Stimulated activated CD4-positive, alpha-beta T cell treated with anti-CD3 and anti-CD28 coated beads, TNF-alpha, amount 100 ng/mL, for 4 hours (primary cell): ENCODE data around the gene AKR1C3.
"Not testable (repeated sequence)": the region's sequence is repeated elsewhere in the genome, so short reads cannot be mapped to it uniquely, and the experiment has no call there.

ENCODE experiments used
- DNase-seq, 3 experiments: peaks; one replicate each; pipeline ENCODE4 v3.0.0-alpha.2; 2020; ENCODE audit warnings: low read depth in 3 of 3

The AKR1C3 gene

DNA sequence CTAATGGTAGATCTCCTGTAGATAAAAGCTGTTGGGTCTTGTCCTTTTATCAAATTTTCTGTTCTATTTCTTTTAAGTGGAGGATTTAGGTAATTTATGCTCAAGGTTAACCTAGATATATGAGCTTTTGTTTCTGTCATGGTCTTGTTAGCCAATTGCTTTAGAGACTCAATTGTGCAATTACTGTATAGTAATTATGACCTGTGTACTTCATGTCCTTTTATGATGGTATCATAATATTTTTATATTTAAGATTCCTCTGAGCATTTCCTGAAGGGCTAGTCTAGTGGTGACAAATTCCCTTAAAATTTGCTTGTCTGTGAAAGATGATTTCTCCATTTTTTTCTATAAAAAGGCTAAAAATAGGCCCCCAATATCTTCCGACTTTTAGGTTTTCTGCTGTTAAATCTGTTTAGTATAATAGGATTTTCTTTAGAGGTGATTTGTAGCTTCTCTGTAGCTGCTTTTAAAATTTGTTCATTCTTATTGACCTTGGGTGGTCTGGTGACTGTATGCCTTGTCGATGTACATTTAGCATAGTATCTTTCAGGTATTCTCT is 5.4 kb upstream of the AKR1C3 start:
- no peak for DNase-seq

DNA sequence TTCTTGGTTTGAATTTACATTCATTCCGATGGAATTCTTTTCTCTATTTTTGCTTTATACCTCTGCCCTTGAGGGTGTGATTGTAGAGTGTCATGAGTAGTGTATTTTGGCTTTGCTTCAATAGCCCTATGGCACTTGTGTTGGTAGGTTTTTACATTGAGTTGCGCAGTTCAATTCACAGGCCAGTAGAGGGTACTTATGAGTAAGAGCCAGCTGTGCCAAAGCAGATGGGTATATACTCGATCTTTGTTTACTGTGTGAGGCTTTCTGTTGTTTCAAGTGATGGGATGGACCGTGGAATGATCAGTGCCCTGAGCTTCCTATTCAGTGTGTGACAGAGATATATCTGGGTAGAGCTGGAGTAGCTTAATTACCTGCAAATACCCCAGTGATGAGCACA is 4.3 kb upstream of the AKR1C3 start:
- no peak for DNase-seq

DNA sequence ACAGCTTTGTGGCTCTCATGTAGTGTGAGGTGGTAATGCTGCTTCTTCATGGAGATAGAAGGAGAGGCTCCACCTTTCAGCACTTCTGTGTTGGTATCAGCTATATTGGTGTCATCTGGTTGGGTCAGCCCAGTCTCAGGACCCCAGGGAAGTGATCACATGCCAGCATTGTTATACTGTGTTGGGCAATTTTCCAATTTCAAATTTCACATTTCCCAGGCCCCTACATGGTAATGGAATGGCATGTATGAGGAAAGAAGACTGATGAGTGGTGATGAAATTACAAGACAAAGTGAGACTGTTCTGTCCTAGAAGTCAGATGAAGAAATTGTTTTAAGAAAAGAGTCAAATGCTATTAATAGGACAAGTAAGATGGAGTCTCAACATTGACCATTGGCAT is 3.7 kb upstream of the AKR1C3 start:
- DNase-seq, result no peak

DNA sequence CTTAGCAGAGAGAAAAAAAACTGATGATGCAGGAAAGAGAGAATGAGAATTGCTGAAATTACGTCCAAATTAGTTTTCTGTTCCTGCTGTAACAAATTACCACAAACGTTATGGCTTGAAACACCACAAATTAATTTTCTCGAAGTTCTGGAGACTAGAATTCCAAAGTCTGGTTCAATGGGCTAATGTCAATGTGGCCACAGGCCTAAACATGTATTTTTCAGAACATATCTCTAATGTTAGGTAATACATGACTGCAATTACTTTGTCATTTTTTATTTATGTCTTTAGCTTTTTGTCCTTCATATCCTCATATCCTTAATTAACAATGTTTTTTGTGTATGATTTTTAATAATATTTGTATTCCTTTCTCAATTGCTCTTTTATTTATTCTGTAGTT is 3.0 kb upstream of the AKR1C3 start:
- no peak for DNase-seq

DNA sequence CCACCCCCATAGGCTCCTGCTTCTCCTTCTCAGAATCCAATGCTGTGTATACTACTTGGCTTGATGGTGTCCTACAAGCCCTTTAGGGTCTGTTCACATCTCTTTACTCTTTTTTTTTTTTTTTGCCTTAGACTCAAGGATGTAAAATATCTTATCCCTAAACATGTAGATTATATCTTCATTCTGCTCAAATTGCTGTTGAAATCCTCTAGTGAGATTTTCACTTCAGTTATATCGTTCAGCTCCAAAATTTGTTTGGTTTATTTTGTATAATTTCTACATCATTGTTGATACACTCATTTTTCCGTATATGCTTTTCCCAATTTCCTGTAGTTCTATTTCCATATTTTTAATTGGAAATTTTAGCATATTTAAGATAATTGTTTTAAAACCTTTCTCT is 1.8 kb upstream of the AKR1C3 start:
- no peak for DNase-seq

DNA sequence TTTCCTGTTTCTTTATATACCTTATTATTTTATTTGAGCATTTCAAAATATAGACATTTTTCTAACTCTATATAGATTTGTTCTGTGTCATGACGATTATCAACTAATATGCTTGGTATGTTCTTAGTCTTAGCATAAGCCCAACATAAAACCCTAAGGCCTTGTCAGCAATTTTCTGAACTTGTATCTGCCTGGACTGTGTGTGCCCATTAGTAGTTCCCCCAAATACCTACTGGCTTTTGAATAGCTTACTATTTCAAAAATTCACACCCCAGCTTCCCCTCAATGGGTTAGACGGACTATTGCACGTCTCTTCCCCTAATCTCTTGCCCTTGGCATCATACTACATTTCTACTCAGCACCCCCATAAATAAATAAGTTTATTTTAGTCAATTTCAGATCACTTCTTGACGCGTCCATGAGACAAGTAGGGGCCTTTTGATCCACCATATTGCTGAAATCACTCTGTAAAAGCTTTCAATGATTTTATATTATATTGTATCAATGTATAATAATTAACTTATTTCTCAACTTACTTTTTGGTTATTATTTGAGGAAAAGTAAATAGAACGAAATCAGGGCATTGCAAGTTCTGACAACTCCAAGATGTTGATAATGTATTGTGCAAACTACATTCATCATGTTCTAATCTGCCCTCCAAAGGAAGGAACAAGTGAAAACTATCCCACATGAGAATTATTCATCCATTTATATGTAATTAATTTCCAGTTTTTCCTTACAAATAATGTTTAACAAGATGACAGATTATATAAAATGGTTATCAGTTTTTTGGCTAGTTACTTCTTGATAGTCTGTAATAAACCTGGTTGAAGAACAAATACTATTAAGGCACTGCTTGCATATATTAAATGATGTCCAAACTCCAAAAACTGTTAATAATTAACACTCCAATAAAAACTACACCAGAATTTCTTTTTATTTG is 1.1 kb upstream of the AKR1C3 start:
- no peak for DNase-seq

DNA sequence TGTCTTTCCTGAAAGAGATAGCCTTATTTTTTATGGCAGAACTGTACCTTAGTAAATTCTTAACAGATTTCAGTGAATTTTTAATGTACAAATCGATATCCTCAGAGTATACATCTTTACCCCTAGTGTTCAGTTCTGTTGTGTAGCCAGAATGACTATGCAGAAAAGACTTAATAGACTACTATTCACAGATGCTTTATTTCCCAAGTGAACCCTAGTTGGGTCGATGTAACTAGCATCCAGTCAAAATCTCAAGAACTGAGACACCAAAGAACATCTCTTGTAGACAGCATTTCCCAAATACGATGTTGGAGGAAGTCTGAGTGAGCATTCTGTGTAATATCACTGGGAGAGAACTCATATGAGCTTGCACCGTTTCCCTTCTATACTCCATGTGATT is 1.5 kb downstream of the AKR1C3 start:
- no peak for DNase-seq

DNA sequence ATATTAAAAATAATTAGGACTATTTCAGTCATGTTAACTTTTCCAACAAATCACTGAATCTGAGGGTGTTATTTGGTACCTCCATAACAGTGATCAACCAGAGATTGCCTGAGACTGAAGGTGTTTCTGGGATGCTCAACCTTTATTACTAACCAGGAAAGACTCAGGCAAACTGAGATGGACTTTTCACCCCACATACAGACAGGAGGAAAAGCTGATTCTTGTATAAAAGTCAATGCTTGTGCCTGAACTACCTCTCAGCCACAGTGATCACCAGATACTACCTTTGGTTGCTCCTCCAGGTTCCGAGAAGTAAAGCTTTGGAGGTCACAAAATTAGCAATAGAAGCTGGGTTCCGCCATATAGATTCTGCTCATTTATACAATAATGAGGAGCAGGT is 1.9 kb downstream of the AKR1C3 start:
- no peak for DNase-seq

DNA sequence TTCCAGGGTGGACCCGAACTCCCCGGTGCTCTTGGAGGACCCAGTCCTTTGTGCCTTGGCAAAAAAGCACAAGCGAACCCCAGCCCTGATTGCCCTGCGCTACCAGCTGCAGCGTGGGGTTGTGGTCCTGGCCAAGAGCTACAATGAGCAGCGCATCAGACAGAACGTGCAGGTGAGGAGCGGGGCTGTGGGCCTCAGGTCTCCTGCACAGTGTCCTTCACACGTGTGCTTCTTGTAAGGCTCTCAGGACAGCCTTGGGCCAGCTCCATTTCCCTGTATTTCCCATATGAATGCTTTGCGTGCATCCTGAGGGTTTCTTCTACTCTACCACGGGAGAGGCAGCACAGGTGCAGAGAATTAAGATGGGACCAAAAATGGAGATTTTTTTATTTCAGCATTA is 8.3 kb downstream of the AKR1C3 start:
- not testable (repeated sequence) for DNase-seq

DNA sequence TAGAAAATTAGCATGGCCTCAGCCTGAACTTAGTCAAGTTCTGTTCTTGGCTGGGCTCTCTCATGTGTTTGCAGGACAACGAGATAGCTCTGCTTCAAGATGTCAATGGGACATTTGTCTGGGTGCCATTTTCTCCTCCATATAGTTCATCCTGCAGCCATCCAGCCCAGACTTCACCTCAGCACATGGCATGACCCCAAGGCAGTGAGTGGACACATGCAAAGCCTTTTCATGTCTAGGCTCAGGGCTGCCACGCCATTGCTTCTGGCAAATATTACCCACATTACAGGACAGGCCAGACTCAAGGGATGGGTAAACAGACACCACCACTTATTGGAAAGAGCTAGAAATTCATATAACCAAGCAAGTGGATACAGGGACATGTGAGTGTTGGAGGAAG is 9.3 kb downstream of the AKR1C3 start:
- no peak for DNase-seq

DNA sequence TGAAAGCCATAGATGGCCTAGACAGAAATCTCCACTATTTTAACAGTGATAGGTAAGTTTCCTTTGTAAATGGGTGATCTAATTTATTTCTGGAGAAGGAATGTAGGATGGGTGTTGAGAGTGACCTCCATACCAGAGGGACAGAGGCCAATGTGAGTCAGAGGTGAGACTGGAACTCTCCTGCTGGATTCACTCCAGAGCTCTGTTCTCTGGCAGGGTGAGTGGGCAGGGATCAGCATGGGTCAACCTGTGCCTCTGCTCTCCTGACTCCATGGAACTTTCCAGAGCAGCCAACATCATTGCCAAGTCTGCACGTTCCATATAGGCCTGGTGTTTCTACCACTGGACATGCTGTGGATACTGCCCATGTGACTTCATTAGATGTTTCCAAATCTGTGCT is 11.4 kb downstream of the AKR1C3 start:
- no peak for DNase-seq

DNA sequence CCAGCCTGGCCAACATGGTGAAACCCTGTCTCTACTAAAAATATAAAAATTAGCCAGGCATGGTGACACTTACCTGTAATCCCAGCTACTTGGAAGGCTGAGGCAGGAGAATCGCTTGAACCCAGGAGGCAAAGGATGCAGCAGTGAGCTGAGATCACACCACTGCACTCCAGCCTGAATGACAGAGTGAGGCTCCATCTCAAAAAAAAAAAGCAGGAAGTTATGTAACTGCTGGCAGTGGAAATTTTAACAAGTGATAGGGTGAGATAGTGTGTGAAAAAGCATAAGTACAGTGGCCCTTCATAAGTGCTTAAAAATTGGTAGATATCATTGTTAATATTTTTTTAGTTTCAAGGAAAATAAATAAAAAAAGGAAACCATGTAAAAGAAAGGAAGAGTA is 12.3 kb downstream of the AKR1C3 start:
- DNase-seq, result no peak

DNA sequence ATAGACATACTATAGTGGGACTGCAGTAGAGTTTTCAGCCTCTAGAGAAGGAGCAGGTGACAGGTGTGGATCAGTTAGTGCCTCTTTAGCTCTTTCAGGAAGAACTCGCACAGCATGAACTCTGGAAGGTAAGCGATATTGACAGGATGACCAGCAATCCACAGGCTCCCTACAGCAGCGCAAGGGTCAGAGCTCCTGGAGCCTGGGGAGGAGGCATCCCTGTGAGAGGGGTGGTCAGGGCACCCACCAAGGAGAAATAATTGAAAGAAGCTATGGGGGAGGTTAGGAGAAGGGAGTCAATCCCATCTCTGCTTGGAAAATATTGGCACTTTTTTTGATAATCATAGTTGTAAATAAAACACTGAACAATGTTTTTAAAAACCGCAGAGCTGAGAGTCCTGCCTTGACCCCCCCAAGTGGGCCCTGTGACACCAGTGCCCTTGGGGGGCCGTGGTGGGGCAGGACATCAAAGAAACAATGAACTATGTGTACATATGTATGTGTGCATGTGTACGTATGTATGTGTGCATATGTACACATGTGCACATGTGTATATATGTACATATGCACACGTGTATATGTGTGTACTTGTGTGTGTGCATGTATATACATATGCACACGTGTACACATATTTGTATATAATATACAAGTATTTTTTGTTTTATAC is 13.8 kb downstream of the AKR1C3 start:
- DNase-seq, result no peak

DNA sequence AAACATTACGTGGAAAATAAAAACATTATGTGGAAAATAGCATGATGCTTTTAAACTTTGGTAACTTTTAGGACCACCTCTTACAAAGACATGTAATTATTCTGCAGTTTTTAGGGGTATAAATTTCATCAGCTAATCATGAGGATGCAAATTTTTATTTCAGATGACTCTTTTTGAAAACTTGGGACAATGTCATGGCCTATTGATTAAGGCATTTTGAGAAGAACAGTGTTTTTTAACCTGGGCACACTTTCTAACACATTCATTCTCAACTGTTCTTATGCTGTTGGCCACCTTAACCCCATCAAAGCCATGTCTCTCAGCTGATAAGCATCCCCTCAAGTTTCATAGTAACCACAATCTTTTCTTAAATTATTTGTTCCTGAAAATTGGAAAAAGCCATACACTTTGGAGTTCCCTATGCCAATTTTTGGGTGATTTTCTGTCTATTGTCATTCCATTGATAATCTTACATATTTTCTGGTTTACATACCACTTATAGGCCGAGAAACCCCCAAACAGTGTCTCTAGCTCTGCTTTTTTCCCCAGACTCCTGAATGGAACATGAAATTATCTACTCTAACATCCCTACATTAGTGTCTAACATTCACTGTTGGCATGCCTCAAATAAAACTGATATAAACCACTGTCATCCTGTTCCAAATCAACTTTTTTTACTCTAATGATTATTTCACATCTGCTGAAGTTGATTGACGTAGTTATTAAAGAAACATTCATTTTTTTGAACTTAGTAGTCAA is 14.6 kb downstream of the AKR1C3 start:
- no peak for DNase-seq

DNA sequence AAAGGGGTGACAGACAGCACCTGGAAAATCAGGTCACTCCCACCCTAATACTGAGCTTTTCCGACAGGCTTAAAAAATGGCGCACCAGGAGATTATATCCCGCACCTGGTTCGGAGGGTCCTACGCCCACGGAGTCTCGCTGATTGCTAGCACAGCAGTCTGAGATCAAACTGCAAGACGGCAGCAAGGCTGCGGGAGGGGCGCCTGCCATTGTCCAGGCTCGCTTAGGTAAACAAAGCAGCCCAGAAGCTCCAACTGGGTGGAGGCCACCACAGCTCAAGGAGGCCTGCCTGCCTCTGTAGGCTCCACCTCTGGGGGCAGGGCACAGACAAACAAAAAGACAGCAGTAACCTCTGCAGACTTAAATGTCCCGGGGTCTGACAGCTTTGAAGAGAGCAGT is 15.6 kb downstream of the AKR1C3 start:
- DNase-seq, result not testable (repeated sequence)

DNA sequence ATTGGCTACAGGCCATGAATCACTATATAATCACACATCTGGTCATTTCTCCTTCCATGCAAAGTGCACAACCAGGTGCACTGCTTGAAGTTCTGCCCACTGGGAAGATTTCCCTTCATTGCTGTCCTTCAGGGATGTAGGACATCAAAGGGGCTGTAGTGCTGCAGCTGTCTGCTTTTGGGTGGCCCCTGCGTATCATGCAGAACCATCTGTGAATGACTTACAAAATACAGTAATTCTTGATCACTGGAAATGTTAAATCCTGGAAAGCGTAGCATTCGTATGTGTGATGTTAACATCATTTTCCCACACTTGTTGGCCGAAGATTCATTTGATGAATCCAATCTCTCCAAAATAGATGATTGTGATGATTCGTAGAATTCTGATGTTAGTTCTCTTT is 22.4 kb downstream of the AKR1C3 start:
- no peak for DNase-seq

DNA sequence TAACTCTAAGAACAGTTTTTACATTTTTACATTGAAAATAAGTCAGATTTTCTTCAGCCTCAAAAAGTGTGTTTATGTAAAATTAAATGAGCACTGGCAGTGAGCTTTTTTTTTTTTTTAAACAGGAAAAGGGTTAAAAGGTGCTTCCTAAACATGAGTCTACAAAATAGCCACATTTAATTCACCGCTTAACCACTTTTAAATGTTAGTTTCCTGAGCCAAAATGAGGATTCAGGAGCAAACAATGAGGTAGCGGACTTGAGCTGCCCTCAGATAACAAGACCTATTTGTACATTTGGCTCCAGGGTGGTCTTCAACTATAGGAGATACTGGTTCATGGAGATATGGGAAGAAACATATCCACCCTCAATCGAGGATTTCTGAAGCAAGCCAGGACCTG is 22.8 kb downstream of the AKR1C3 start:
- no peak for DNase-seq

DNA sequence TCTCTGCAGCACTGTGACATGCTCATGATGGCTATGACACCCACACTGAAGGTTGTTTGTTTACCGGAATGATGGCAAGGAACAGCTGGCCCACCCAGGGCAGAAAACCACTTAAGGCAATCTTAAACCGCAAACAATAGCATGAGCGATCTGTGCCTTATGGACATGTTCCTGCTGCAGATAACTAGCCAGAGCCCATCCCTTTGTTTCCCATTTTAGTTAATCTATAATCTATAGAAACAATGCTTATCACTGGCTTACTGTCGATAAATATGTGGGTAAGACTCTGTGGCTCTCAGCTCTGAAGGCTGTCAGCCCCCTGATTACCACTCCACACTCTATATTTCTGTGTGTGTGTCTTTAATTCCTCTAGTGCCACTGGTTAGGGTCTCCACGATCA is 25.8 kb downstream of the AKR1C3 start:
- DNase-seq, result not testable (repeated sequence)

DNA sequence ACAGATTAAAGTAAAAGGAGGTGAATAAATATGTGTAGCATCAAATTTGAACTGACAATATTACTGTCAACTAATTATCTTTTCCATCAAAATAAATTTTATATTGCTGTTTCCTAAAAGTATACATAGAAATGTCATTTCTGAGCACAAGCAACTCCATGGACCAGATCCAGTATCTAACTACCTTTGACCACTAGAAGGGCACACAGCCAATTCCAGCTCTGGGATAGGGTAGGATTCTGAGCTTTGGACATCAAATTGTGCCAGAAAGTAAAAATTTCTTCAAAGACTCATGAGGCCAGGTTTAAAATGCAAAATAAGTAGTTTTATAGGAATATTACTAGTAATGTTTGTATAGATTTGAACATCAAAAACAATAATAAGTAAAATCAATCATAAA is 29.7 kb downstream of the AKR1C3 start:
- DNase-seq, result no peak

DNA sequence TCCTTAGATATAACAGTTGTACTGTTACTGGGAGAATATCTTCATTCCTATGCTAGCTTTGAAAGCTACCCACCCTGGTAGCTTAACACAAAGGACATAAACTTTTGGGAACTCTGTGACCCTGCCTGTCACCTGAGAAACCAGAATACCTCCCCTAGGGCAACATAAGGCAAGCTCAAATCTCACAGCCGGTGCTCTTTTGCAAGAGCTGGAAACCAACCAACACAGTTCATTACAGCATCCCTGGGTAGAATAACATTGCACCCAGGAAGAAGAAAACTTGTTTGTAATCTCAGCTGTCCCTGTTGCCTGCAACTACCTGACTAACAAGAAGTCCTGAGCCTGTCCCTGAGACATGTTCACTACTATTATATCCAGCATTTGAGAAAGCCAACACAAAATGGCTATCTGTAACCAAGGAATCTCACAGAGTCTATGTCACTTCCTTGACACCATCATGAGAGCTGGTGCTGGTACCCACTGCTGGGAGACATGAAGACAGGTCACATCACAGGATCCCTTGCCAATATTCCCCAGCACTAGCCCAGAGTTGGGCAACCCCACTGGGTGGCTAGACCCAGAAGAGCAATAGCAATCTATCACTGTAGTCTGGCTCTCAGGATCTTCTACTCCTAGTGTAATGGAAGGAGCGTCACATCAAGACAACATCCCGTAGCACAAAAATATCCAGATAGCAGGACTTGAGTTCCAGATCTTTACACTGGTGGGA is 31.3 kb downstream of the AKR1C3 start:
- DNase-seq, result no peak

DNA sequence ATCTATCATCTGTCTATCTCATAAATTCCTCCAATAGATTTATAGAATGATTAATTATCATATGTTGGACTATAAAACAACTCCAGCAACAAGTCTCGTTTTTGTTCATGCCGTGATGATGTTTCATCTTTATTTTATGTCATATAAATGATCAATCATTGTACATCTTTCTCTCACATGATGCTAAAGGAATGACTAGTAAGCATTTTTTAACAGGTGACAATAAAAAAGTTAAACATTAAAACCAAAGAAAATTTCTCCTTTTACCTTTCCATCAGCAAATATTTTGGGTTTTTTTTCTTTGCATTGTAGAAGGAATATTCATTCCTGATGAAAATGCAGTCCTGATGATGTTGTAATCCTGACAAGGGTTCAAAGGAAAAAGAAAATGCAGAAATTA is 41.4 kb downstream of the AKR1C3 start:
- no peak for DNase-seq
